HepG2 (cell line): Measurements from ENCODE around the gene CITED2. TPM values are rescaled to one million over a fixed set of nuclear protein-coding genes. Genes with fewer than 3 reads are reported as not detected.

Experiments used
- CREB3 ChIP-seq: sonication (generic); formaldehyde crosslinking; IDR thresholded peaks from 2 replicates; pipeline ENCODE4 v1.5.0; 2020; ENCODE audit warnings: missing genetic modification reagents
- HMG20A ChIP-seq: IDR thresholded peaks from 2 replicates; pipeline ENCODE4 v1.6.1; 2016; ENCODE audit warnings: borderline replicate concordance
- HOXD1 ChIP-seq: sonication (generic); formaldehyde crosslinking; IDR thresholded peaks from 2 replicates; pipeline ENCODE4 v1.5.0; 2020; ENCODE audit warnings: missing genetic modification reagents
- KDM4B ChIP-seq: sonication (generic); formaldehyde crosslinking; IDR thresholded peaks from 2 replicates; pipeline ENCODE4 v1.4.0; 2020; ENCODE audit warnings: missing genetic modification reagents
- KIAA2018 ChIP-seq: sonication (generic); formaldehyde crosslinking; IDR thresholded peaks from 2 replicates; pipeline ENCODE4 v1.5.0; 2020; ENCODE audit warnings: mild to moderate bottlenecking, missing genetic modification reagents, borderline replicate concordance
- NCOA5 ChIP-seq: sonication (generic); formaldehyde crosslinking; IDR thresholded peaks from 2 replicates; pipeline ENCODE4 v1.4.0; 2020; ENCODE audit warnings: missing genetic modification reagents
- RBM22 ChIP-seq: fragments of 200-400 bp; formaldehyde crosslinking; optimal IDR thresholded peaks from 2 replicates; pipeline ENCODE3; 2017; ENCODE audit warnings: mild to moderate bottlenecking, low read length, moderate library complexity
- ZKSCAN1 ChIP-seq: fragments of 150-350 bp; IDR thresholded peaks from 2 replicates; pipeline ENCODE4 v1.6.1; 2014; ENCODE audit warnings: low read length
- ZNF557 ChIP-seq: sonication (generic); formaldehyde crosslinking; IDR thresholded peaks from 2 replicates; pipeline ENCODE4 v1.4.0; 2020; ENCODE audit warnings: missing genetic modification reagents
- ZSCAN5A ChIP-seq: sonication (generic); formaldehyde crosslinking; IDR thresholded peaks from 2 replicates; pipeline ENCODE4 v1.8.0; 2022; ENCODE audit warnings: mild to moderate bottlenecking, missing genetic modification reagents, borderline replicate concordance
- polyA plus RNA-seq, 8 experiments: library from polyadenylated mRNA; depleted of rRNA in 3 of 8; stranded (reverse) in 7 of 8; unstranded in 1 of 8; fragments of >200 nt; fragmentation: Illumina TruSeq in 4 of 8; extraction: Trizol in 4 of 8; gene quantifications; 2 replicates each; pipeline versions ENCODE4 v1.2.1 to v1.2.3, GENCODE V29; 2011 to 2016; ENCODE audit warnings: low read depth in 4 of 8, missing spikeins in 1 of 8, mixed read lengths in 1 of 8; ENCODE audit not compliant: insufficient read depth in 1 of 8
- total RNA-seq, 5 experiments: library from RNA; depleted of rRNA; stranded (reverse); fragments of >200 nt; fragmentation: Illumina TruSeq; extraction: Trizol; gene quantifications; 2 replicates each; pipeline ENCODE4 v1.2.3, GENCODE V29; 2016; ENCODE audit warnings: low read depth in 1 of 5
- TF ChIP-seq, protein P1 (sequence below): IDR thresholded peaks from 2 replicates; pipeline ENCODE4 v1.6.1; 2016
- TF ChIP-seq, protein P2 (sequence below): sonication (generic); formaldehyde crosslinking; IDR thresholded peaks from 2 replicates; pipeline ENCODE4 v1.4.0; 2020; ENCODE audit warnings: missing genetic modification reagents
- TF ChIP-seq, protein P3 (sequence below): sonication (generic); formaldehyde crosslinking; IDR thresholded peaks from 2 replicates; pipeline ENCODE4 v1.8.0; 2022; ENCODE audit warnings: low read depth, missing genetic modification reagents

CITED2 gene
- total and polyA plus RNA-seq, 2 of the 13 experiments (the other 11 are each of a cell fraction or from before 2014, with no cell fraction given) = 17.6 to 57.2 TPM

DNA sequence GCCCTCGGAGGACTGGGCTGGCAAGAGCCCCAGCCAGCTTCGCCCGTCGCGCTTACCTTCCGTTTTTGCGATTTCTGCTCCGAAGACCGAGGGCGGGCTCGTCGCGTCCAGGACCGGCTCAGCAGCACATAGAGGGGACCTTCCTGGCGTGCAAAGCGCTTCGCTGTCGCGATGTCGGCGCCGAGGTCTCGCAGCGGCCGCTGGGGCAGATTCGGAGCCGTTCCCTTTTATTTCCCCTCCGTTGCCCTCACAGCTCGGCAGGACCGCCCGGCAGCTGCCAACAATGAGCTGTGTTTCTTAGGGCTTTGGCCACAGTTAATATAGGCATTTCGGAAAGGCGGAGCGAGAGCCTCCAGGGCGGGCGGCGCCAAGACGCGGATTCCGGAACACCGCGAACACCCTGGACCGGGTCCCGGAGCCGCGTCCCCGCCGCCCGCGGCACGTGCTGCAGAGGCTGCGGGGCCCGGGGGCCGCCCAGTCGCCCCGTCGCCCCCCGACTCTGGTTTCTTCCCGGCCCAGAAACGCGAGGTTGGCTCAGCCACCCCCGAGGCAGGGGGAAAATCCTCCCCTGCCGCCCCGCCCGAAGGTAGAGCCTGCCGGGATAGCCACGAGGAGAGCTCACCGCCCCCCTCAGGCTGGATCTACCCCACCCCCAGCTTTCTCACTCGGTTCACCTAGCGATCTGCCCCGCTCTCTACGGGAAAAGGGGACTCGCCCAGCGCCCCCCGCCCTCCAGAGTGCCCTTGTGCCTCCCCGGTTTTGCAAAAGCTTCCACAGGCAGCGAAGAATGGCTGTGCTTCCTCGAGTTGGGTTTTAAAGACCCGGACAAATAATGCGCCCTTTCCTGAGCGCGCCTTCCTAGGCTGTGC, at the start of gene CITED2 (continued):
- TF ChIP-seq ZSCAN5A (CRISPR knock-in tag) (peak; percentile 96), CREB3 (CRISPR knock-in tag) (peak; percentile 57; the same call in 1 of the 2 replicates), ZKSCAN1 (no peak), HOXD1 (CRISPR knock-in tag) (peak; percentile 60; the same call in 1 of the 2 replicates), RBM22 (no peak), KDM4B (peak; percentile 98), ZNF557 (CRISPR knock-in tag) (no peak; the same call in none of the 2 replicates), HMG20A (CRISPR knock-in tag) (peak; percentile 34; the same call in 1 of the 2 replicates), KIAA2018 (no peak), NCOA5 (no peak; the same call in 1 of the 2 replicates)
- TF ChIP-seq, protein P1, sequence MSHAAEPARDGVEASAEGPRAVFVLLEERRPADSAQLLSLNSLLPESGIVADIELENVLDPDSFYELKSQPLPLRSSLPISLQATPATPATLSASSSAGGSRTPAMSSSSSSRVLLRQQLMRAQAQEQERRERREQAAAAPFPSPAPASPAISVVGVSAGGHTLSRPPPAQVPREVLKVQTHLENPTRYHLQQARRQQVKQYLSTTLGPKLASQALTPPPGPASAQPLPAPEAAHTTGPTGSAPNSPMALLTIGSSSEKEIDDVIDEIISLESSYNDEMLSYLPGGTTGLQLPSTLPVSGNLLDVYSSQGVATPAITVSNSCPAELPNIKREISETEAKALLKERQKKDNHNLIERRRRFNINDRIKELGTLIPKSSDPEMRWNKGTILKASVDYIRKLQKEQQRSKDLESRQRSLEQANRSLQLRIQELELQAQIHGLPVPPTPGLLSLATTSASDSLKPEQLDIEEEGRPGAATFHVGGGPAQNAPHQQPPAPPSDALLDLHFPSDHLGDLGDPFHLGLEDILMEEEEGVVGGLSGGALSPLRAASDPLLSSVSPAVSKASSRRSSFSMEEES (CRISPR knock-in tag) = peak; percentile 85
- TF ChIP-seq, protein P2, sequence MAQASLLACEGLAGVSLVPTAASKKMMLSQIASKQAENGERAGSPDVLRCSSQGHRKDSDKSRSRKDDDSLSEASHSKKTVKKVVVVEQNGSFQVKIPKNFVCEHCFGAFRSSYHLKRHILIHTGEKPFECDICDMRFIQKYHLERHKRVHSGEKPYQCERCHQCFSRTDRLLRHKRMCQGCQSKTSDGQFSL (CRISPR knock-in tag) = 0 out of 2 replicates have a peak, but pooled peaks have one; percentile 70
- TF ChIP-seq, protein P3, sequence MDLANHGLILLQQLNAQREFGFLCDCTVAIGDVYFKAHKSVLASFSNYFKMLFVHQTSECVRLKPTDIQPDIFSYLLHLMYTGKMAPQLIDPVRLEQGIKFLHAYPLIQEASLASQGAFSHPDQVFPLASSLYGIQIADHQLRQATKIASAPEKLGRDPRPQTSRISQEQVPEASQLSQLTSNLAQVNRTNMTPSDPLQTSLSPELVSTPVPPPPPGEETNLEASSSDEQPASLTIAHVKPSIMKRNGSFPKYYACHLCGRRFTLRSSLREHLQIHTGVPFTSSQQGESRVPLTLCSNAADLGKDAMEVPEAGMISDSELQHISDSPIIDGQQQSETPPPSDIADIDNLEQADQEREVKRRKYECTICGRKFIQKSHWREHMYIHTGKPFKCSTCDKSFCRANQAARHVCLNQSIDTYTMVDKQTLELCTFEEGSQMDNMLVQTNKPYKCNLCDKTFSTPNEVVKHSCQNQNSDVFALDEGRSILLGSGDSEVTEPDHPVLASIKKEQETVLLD (CRISPR knock-in tag) = peak; percentile 74
